Karpas-422 (cell line): Measurements from ENCODE around the gene SHANK2. TPM values are rescaled to one million over a fixed set of nuclear protein-coding genes. Genes with fewer than 3 reads are reported as not detected.

Experiments used
- DNase-seq: peaks from one replicate; pipeline ENCODE4 v3.0.0-alpha.2; 2015
- H2AFZ ChIP-seq: fragments of 200-600 bp; sonication (generic); 2 replicates; pipeline ENCODE4 v1.6.1; 2014; ENCODE audit warnings: antibody characterized with exemption, low read length, mixed read lengths
- H3K27ac ChIP-seq: fragments of 200-600 bp; sonication (generic); 2 replicates; pipeline ENCODE4 v1.5.1; 2014; ENCODE audit warnings: mild to moderate bottlenecking, low read length, moderate library complexity
- H3K27me3 ChIP-seq: fragments of 200-600 bp; sonication (generic); 2 replicates; pipeline ENCODE4 v1.6.1; 2014; ENCODE audit warnings: low read length, mixed read lengths
- H3K36me3 ChIP-seq: fragments of 200-600 bp; sonication (generic); 2 replicates; pipeline ENCODE4 v1.6.1; 2014; ENCODE audit warnings: low read length, mixed read lengths; ENCODE audit not compliant: insufficient read depth
- H3K4me1 ChIP-seq: fragments of 200-600 bp; sonication (generic); 2 replicates; pipeline ENCODE4 v1.6.1; 2014; ENCODE audit warnings: mild to moderate bottlenecking, low read length, mixed read lengths
- H3K4me2 ChIP-seq: fragments of 200-600 bp; sonication (generic); 2 replicates; pipeline ENCODE4 v1.6.1; 2014; ENCODE audit warnings: low read length, low read depth, mild to moderate bottlenecking; ENCODE audit not compliant: poor library complexity, severe bottlenecking
- H3K4me3 ChIP-seq: fragments of 200-600 bp; sonication (generic); 2 replicates; pipeline ENCODE4 v1.5.1; 2014; ENCODE audit warnings: mild to moderate bottlenecking, antibody characterized with exemption, low read length, mixed read lengths
- H3K79me2 ChIP-seq: fragments of 200-600 bp; sonication (generic); 2 replicates; pipeline ENCODE4 v1.6.1; 2014; ENCODE audit warnings: mild to moderate bottlenecking, low read length, mixed read lengths
- H3K9ac ChIP-seq: fragments of 200-600 bp; sonication (generic); 2 replicates; pipeline ENCODE4 v1.6.0; 2014; ENCODE audit warnings: low read length
- H3K9me2 ChIP-seq: fragments of 200-600 bp; sonication (generic), shearing (Covaris generic); replicated peaks from 2 replicates; pipeline ENCODE4 v1.6.0; 2014; ENCODE audit warnings: mild to moderate bottlenecking, low read length, moderate library complexity; ENCODE audit not compliant: insufficient read depth
- H3K9me3 ChIP-seq: fragments of 300-700, 200-600 bp; sonication (generic); 2 replicates; pipeline ENCODE4 v1.6.1; 2014; ENCODE audit warnings: low read length, mixed read lengths
- H4K20me1 ChIP-seq: fragments of 200-600 bp; sonication (generic); 2 replicates; pipeline ENCODE4 v1.6.1; 2014; ENCODE audit warnings: mild to moderate bottlenecking, antibody characterized with exemption, low read length, low read depth; ENCODE audit not compliant: insufficient read depth
- total RNA-seq: library from RNA; depleted of rRNA; stranded (reverse); fragments of >200 nt; shearing (Covaris generic); gene quantifications from 2 replicates; pipeline ENCODE4 v1.2.3, GENCODE V29; 2014; ENCODE audit warnings: low replicate concordance; rRNA removed

Gene SHANK2
- total RNA-seq, result not detected in 2 replicates

DNA sequence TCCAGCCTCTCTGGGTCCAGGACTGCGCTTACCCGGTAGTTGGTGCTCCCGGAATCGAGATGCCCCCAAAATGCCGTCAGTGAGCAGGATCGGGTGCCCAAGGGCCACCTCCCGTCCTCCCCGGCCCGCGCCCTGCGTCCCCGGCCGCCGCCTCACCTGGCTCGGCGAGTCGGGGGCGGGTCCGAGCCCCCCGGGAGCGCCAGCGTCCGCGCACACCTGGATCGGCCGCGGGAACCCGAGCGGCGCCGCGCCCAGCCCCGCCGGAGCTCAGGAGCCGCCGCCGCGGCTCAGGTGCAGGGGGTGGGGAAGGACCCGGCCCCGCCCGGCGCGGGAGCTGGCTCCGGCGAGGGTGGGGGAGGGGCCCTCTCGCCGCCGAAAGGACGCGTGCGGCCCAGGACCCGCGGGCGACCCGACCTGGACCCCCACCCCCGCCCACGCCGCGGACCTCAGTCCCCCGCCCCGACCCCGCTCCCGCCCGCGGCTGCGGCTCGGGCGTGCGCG lies at the start of gene SHANK2:
Gene SHANK2 (minus strand): TSS at position 309 of the 501 bp plus-strand sequence. CDS start 105,251 bp downstream, outside the sequence.
- no peak within 1 kb of the TSS for H3K9ac ChIP-seq
- no peaks in the 10 kb centered on the region for H3K4me1 ChIP-seq
- no peaks in the 10 kb centered on the region for H3K36me3 ChIP-seq
- no peaks in the 10 kb centered on the region for H3K9me3 ChIP-seq
- no peaks in the 10 kb centered on the region for H3K27me3 ChIP-seq
- no peak within 1 kb of the TSS for H3K27ac ChIP-seq
- H3K79me2 ChIP-seq, result no peaks in the 10 kb centered on the region
- DNase-seq, result no peak
- no peak within 1 kb of the TSS for H3K4me3 ChIP-seq
- no peaks in the 10 kb centered on the region; the same call in 1 of the 2 replicates for H4K20me1 ChIP-seq
- no peaks in the 10 kb centered on the region for H3K9me2 ChIP-seq
- H3K4me2 ChIP-seq, result no peak within 1 kb of the TSS
- no peak within 1 kb of the TSS for H2AFZ ChIP-seq

GRCh38 chr11:71301858-71302533 lies 49.6 kb upstream of the SHANK2 start:
- Histone ChIP-seq H3K79me2 (no peaks in the 10 kb centered on the region), H2AFZ (no peak overlapping the region), H3K36me3 (no peaks in the 10 kb centered on the region), H4K20me1 (no peaks in the 10 kb centered on the region), H3K27ac (no peak overlapping the region), H3K4me2 (no peak overlapping the region), H3K4me1 (no peaks in the 10 kb centered on the region), H3K9me2 (no peaks in the 10 kb centered on the region), H3K9me3 (no peaks in the 10 kb centered on the region), H3K4me3 (no peak overlapping the region), H3K27me3 (no peaks in the 10 kb centered on the region), H3K9ac (no peak overlapping the region)
- no peak for DNase-seq

DNA sequence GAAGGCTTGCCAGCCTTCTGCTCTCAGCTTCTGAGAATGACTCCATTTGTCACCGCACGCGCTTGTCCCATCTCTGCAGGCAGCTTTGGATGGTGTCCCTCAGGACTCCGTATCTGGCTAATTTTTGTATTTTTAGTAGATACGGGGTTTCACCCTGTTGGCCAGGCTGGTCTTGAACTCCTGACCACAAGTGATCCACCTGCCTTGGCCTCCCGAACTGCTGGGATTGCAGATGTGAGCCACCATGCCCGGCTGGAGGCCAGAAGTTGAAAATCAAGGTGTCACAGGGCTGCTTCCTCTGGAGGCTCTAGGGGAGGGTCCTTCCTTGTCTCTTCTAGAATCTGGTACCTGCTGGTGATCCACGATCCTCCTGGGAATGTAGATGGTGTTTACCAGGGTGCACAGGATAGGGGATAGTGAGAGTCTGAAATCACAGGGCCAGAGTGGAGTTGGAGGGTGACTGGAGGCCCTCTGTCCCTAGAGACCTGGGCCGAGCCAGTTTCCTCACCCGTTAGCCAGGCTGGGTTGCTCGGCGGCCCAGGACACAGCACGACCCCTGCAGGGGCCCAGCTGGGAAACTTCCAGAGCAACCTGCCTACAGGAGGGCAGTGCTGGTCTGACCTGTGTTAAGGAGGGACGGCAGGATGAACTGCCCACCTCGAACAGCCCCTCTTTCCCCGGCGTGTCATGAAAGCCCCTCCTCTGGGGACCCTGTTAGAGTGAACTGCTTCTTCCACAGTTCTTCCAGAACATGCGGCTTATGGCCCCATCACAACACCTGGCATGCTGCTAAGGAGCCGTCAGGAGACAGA lies 48.9 kb upstream of the SHANK2 start:
- Histone ChIP-seq H3K9me2 (no peaks in the 10 kb centered on the region), H3K79me2 (no peaks in the 10 kb centered on the region), H3K4me2 (no peak overlapping the region), H3K27me3 (no peaks in the 10 kb centered on the region), H3K4me1 (no peaks in the 10 kb centered on the region), H3K36me3 (no peaks in the 10 kb centered on the region), H3K27ac (no peak overlapping the region), H3K9me3 (no peaks in the 10 kb centered on the region), H4K20me1 (no peaks in the 10 kb centered on the region), H3K4me3 (no peak overlapping the region), H2AFZ (no peak overlapping the region), H3K9ac (no peak overlapping the region)
- no peak for DNase-seq

DNA sequence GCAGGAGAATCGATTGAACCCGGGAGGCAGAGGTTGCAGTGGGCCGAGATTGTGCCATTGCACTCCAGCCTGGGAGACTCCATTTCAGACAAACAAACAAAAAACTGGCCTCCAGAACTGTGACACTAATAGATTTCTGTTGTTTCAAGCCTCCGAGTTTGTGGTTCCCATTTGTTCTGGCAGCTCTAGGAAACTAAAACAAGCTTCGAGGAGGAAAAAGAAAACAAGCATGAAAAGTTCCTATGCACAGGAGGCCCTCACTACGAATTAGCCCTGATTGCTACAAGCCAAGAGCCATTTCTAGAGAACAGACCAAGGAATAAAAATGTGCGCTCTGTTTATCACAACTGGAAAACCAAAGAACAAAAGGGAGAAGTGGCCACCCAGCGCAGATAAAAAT lies 47.8 kb upstream of the SHANK2 start:
- no peaks in the 10 kb centered on the region for H3K79me2 ChIP-seq

DNA sequence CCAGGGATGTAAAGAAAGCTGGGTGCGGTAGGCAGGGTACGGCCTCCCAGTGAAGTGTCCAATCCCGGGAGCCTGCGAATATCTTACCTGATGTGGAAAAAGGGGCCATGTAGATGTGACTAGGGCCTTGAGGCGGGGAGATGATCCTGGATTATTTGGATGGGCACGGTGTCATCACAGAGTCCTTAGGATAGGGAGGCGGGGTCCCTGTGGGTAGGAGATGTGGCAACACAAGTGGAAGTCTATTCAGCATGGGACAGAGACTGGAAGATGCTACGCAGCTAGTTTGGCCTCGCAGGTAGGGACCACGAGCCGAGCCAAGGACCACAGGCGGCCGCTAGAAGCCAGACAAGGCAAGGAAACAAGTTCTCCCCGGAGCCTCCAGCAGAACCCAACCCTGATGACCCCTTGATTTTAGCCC lies 46.4 kb upstream of the SHANK2 start:
- H3K36me3 ChIP-seq, result no peaks in the 10 kb centered on the region
- H3K79me2 ChIP-seq, result no peaks in the 10 kb centered on the region
- H4K20me1 ChIP-seq, result no peaks in the 10 kb centered on the region
- H3K9me2 ChIP-seq, result no peaks in the 10 kb centered on the region
- H3K4me2 ChIP-seq, result no peak overlapping the region
- H3K27me3 ChIP-seq, result no peaks in the 10 kb centered on the region
- no peak overlapping the region for H3K9ac ChIP-seq
- H3K4me3 ChIP-seq, result no peak overlapping the region
- DNase-seq, result no peak
- no peaks in the 10 kb centered on the region for H3K9me3 ChIP-seq
- no peaks in the 10 kb centered on the region for H3K4me1 ChIP-seq
- no peak overlapping the region for H2AFZ ChIP-seq
- H3K27ac ChIP-seq, result no peak overlapping the region

More for the DNA sequence above, 47.8 kb upstream of the SHANK2 start:
- H3K4me1 ChIP-seq, result no peaks in the 10 kb centered on the region
- H3K4me2 ChIP-seq, result no peak overlapping the region
- no peak overlapping the region for H3K27ac ChIP-seq
- H3K9ac ChIP-seq, result no peak overlapping the region
- H3K4me3 ChIP-seq, result no peak overlapping the region
- H3K27me3 ChIP-seq, result no peaks in the 10 kb centered on the region
- DNase-seq, result no peak
- H3K9me2 ChIP-seq, result no peaks in the 10 kb centered on the region
- no peaks in the 10 kb centered on the region for H3K9me3 ChIP-seq
- H2AFZ ChIP-seq, result no peak overlapping the region
- H4K20me1 ChIP-seq, result no peaks in the 10 kb centered on the region
- no peaks in the 10 kb centered on the region for H3K36me3 ChIP-seq

DNA sequence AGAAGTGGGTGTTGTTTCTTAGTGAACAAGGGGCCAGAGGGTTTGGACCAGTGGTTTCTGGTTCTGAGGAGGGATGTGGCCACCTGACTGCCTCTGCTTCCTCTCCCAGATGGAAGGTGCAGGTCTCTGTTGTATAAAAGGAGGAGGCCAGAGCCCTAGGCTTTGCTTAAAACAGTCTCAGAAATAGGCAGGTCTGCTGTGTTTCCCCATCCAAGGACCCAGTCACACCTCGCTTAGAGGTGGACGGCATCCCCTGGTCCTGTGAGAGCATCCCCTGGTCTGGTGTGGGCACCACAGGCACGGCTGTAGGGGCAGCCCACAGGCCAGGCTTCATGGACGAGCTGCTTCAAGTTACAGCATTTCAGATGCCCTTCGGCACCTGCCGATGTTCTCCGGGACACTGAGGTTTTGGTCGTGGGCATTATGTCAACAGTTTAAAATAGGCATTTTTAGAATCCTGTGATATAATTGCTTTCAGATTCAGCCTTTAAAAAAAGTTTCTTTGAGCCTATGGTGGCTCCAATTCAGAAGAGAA lies 45.7 kb upstream of the SHANK2 start:
- Histone ChIP-seq H3K4me3 (no peak overlapping the region), H3K79me2 (no peaks in the 10 kb centered on the region), H3K4me2 (no peak overlapping the region), H3K27ac (no peak overlapping the region), H2AFZ (no peak overlapping the region), H3K9ac (no peak overlapping the region), H4K20me1 (no peaks in the 10 kb centered on the region), H3K27me3 (no peaks in the 10 kb centered on the region), H3K9me2 (no peaks in the 10 kb centered on the region), H3K4me1 (no peaks in the 10 kb centered on the region), H3K9me3 (no peaks in the 10 kb centered on the region), H3K36me3 (no peaks in the 10 kb centered on the region)
- DNase-seq, result no peak

DNA sequence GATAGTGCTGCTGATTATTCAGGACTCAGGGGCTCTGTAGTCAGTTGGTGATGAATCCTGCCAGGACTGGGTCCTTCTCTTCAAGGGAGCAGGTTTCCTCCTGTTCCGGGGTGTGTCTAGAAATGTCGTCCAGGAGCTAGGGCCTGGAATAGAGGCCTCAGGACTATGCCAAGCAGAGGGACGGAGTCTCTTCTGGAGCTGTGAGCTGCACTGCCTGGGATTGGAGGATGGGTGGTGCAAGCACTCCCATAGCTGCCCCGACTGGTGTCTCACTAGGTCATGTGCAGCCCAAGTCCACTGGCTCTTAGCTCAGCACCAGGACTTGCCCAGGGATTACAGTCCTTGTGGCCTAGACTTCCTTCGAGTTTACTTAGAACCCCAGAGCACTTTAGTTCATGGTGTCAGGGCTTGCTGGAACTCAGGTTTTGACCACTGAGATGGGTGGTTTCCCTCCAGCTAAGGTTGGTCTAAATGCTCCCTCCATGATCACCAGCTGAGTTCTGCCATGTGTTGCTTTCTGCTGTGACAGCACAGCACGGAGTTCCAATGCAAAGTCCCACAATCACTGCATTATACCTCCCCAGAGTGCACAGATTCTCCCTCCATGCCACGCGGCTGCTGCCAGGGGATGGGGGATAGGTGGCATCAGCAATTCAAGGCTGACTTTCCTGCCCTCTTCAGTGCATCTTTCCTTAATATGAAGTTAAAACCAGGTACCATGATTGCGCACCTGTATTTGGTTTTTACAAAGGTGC lies 42.6 kb upstream of the SHANK2 start:
- Histone ChIP-seq H3K36me3 (no peaks in the 10 kb centered on the region), H3K4me2 (no peak overlapping the region), H2AFZ (no peak overlapping the region), H3K4me3 (no peak overlapping the region), H3K9me2 (no peaks in the 10 kb centered on the region), H4K20me1 (no peaks in the 10 kb centered on the region), H3K4me1 (no peaks in the 10 kb centered on the region), H3K9ac (no peak overlapping the region), H3K9me3 (no peaks in the 10 kb centered on the region), H3K79me2 (no peaks in the 10 kb centered on the region), H3K27ac (no peak overlapping the region), H3K27me3 (no peaks in the 10 kb centered on the region)
- DNase-seq, result no peak
